Astrocyte of the spinal cord (primary cell): ENCODE measurements around the gene PLXDC1.

Experiments
- DNase-seq: peaks from one replicate; pipeline ENCODE4 v3.0.0; 2011; ENCODE audit warnings: low read depth, low spot score
- H3K4me3 ChIP-seq: 2 replicates; pipeline ENCODE4 v1.5.1; 2011; ENCODE audit warnings: low read depth, mild to moderate bottlenecking, low read length, moderate library complexity
- in situ Hi-C: cut with HindIII; loops from 2 replicates; pipeline ENCODE4 v1.10.0; 2017; ENCODE audit warnings: low sequenced_read_pairs
- TF ChIP-seq, protein P1 (sequence below): IDR thresholded peaks from 2 replicates; pipeline ENCODE4 v1.5.1; 2012; ENCODE audit warnings: low read depth, mild to moderate bottlenecking, low read length, inconsistent platforms

Gene PLXDC1

DNA sequence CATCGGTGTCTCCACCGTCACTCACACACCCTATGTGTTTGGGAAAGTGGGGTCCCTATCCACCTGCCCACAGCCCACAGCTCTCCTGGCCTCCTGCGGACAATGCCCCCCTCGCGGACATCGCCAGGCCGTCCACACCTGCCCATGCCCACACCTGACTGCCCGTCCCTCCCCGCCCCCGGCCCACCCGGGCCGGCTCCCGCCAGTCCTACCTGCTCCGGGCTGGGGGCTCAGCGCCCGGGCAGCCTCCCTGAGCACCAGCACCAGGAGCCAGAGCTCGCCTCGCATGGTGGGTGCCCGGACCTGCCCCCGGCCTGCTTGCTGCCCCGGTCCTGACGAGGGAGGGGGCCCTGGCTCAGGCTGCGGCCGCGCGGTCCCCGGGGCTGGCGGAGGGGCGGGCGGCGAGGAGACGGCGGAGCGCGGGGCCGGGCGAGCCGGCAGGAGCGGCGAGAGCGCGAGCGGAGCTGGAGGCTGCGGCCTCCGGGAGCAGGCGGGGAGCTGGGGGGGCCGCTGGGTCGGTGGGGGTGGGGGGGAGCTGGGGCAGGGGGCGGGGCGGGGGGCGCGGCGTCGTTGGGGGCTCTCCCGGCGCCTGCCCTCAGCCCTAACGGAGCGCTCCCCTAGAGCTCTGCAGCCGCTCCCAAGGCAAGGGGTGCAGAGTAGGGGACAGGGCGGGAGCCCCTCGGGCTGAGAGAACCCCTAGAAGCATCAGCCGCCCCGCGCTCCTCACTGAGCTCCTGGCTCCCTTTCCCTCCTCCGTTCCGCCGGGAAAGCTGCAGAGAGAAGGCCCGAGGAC, at the start of gene PLXDC1:
TSS of gene PLXDC1 (minus strand) at position 488 of the 793 bp plus-strand sequence. CDS start at position 288, 200 bp downstream.
- TF ChIP-seq, protein P1, sequence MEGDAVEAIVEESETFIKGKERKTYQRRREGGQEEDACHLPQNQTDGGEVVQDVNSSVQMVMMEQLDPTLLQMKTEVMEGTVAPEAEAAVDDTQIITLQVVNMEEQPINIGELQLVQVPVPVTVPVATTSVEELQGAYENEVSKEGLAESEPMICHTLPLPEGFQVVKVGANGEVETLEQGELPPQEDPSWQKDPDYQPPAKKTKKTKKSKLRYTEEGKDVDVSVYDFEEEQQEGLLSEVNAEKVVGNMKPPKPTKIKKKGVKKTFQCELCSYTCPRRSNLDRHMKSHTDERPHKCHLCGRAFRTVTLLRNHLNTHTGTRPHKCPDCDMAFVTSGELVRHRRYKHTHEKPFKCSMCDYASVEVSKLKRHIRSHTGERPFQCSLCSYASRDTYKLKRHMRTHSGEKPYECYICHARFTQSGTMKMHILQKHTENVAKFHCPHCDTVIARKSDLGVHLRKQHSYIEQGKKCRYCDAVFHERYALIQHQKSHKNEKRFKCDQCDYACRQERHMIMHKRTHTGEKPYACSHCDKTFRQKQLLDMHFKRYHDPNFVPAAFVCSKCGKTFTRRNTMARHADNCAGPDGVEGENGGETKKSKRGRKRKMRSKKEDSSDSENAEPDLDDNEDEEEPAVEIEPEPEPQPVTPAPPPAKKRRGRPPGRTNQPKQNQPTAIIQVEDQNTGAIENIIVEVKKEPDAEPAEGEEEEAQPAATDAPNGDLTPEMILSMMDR = no peak
- H3K4me3 ChIP-seq = peak within 1 kb of the TSS; percentile 72
- in situ Hi-C loops = no loop called here
- no peak for DNase-seq

DNA sequence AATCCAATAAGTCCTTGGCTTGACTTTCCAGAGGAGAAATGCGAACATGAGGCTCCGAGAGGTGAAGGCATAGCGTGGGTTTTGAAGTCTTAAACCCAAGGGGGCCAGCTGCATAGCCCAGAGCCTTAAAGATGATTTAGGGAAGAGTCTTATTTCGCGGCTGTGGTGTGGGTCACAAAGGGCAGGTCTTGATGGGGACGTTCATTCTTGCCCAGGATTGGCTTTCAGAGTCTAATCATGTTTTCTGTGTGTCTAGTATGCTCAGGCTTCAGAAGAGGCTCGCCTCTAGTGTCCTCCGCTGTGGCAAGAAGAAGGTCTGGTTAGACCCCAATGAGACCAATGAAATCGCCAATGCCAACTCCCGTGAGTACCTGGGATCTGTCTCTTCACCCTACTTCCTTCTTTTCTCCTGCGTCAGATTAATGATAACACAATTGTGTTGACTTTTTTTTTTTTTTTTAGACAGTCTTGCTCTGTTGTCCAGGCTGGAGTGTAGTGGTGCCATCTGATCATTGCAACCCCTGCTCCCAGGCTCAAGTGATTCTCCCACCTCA, 49.6 kb upstream of the PLXDC1 start:
- TF ChIP-seq, protein P1 = no peak
- peak overlapping the region; percentile 98 for H3K4me3 ChIP-seq
- no peak for DNase-seq
- in situ Hi-C loops = no loop called here

DNA sequence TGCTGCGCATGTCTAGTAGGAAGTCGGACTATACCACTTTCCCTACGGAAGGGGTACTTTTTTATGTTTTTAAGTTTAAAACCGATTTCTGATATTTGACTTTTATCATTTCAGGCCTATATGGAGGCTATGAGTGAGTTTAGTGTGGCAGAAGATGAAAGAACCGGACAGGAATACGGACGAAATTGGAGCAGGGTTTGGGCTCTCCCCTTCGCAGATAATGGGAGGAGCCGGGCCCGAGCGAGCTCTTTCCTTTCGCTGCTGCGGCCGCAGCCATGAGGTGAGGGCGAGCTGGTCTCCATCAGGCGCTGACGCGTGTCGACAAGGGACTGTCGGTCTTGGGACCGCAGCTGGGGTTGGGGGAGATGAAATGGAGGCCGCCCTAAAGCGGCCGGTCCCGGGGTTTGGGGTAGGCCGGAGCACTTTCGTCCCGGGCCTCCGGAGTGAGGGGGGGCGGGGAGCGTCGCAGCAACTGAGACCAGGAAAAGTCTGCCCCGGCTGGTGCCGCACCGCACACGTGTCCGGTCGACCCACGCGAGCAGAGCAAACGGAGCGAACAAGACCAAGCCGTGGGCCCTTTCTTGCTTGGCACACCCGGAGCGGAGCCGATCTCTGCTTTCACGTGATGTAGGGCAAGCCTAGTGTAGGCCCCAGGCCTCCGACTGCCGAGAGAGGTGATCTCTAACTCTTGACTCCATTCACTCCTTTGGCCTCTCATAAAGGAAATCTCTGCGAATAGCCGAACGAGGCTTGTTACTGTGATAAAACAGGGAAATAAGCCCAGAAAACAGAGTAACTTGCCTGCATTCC, 48.8 kb upstream of the PLXDC1 start, which contains the start of gene RPL19:
TSS of gene RPL19 (plus strand) at position 214 of the 810 bp plus-strand sequence. CDS start at position 276, 62 bp downstream.
- TF ChIP-seq, protein P1 = no peak
- in situ Hi-C loops = no loop called here
- no peak for DNase-seq
- peak within 1 kb of the TSS; percentile 98 for H3K4me3 ChIP-seq

DNA sequence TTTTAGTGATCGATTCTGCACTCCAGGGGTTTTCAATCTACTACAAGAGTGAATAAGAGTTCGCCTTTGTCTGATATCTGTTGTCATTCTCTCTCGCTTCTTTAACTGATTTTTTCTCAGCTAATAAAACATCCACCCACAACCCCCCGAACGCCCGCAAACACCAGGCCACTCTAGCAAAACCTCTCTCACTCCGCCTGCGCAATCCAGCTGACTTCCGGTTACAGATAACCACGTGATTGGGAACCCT, 48.3 kb upstream of the PLXDC1 start:
- in situ Hi-C loops = no loop called here
- TF ChIP-seq, protein P1 = no peak
- peak; percentile 93 for DNase-seq
- H3K4me3 ChIP-seq = peak overlapping the region; percentile 98

DNA sequence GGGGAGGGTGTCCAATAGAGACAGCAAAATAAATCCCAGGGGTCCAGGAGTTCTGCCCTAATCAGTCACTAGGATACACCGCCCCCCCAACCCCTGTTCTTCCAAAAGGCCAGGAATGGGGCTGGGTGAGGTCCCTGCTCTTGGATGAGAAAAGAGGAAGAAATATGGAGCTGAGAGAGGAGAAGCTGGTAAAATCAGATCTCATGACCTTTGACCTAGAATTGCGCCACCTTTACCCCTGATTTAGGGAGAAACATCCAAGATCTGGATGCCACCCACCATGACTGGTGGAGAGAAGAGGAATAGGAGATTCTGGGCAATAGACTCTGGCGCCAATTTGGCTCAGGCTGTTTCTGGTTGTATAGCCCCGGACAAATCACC, 46.7 kb upstream of the PLXDC1 start:
- in situ Hi-C loops = no loop called here
- DNase-seq = no peak
- peak overlapping the region; percentile 77 for H3K4me3 ChIP-seq
- TF ChIP-seq, protein P1 = no peak

DNA sequence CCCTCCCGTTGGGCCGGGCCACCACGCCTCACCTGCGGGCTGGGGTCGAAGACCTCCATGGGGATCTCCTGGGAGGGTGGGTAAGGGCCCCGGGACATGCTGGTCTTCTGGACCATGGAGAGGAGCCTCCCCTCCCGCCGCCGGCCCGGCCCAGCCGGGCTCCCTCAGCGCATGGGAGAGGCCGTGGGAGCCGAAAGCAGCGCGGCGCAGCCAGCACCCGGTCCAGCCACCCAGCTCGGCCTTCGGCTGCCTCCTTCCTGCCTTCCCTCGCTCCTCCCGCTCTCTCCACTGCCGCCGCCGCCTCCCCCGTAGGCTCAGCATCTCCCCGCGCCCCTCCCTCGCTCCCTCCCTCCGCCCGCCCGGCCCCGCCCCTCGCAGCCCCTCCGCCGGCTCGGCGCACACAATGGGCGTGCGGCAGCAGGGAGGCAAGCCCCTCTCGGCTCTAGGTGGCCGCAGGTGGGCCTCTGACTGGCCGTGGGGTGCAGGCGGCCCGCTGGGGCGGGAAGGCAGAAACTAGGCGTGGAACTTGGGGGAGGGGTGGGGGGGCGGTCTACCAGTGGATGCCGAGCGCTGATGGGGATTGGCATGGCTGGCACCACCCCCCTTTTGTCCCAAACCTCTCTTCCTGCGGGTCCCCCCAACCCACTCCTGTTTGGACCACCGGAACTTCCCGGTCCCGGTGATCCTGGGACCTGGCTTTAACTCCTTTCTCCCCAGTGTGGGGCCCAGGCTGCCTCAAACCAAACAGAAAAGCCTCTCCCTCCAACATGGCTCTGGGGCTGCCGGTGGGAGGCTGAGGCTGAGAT, 46.1 kb upstream of the PLXDC1 start, which contains the start of gene CACNB1:
TSS of gene CACNB1 (minus strand) at position 290 of the 806 bp plus-strand sequence. CDS start at position 116, 174 bp downstream.
- in situ Hi-C loops = no loop called here
- TF ChIP-seq, protein P1 = no peak
- peak within 1 kb of the TSS; percentile 77 for H3K4me3 ChIP-seq
- DNase-seq = peak; percentile 75
